NCI-H1930 (cell line): ENCODE data around the gene SPAG4.

Experiments
- DNase-seq, 2 experiments: peaks; one replicate each; lab custom pipeline; 2025; lab: John Stamatoyannopoulos, UW

SPAG4 gene

GRCh38 chr20:35657271-35657670 lies 41.6 kb downstream of the SPAG4 start:
- DNase-seq, result no peak

- DNase-seq, result no peak
Measured at GRCh38 chr20:35660122-35660937, 44.7 kb downstream of the SPAG4 start.

GRCh38 chr20:35661053-35661452 lies 45.4 kb downstream of the SPAG4 start:
- no peak for DNase-seq

GRCh38 chr20:35661908-35662307 lies 46.3 kb downstream of the SPAG4 start:
- no peak for DNase-seq

- no peak for DNase-seq
Measured at GRCh38 chr20:35662551-35662950, 46.9 kb downstream of the SPAG4 start.

GRCh38 chr20:35663516-35664465 lies 48.2 kb downstream of the SPAG4 start:
- peak; percentile 34 to 52 for DNase-seq

GRCh38 chr20:35664466-35665206 lies 49.0 kb downstream of the SPAG4 start, which contains the start of the genes CPNE1 and RBM12:
TSS of gene CPNE1 (minus strand) at chr20:35664900. CDS start at chr20:35632923, 31,977 bp downstream.
TSS of gene RBM12 (minus strand) at chr20:35664900. CDS start at chr20:35655322, 9,578 bp downstream.
- DNase-seq, result peak; percentile 93 to 94

GRCh38 chr20:35665949-35666288 lies 50.3 kb downstream of the SPAG4 start:
- DNase-seq, result no peak

- no peak for DNase-seq
Measured at GRCh38 chr20:35669221-35669620, 53.6 kb downstream of the SPAG4 start.

GRCh38 chr20:35669681-35670080 lies 54.1 kb downstream of the SPAG4 start:
- DNase-seq, result no peak
